Calu3 (cell line): Measurements from ENCODE around the gene HGF. TPM values are rescaled to one million over a fixed set of nuclear protein-coding genes. Genes with fewer than 3 reads are reported as not detected.

Source experiments
- BruUV-seq: library from RNA; stranded (reverse); fragments of 400-500 nt; replicated peaks from 2 replicates; lab custom pipeline; 2021; lab: Mats Ljungman, UMichigan
- CTCF ChIA-PET: fragments of 300-600 bp; sonication (Branson Sonifier 250); formaldehyde crosslinking; loops from one replicate; lab custom pipeline; 2022; ENCODE audit warnings: antibody characterized with exemption; lab: Charles Lee
- DNase-seq: peaks from one replicate; pipeline ENCODE4 v3.0.0; 2022
- H3K27ac Mint-ChIP-seq: one replicate; pipeline ENCODE4 v1.8.0; 2022; ENCODE audit warnings: mixed read lengths; ENCODE audit not compliant: unreplicated experiment
- H3K27me3 Mint-ChIP-seq: one replicate; pipeline ENCODE4 v1.8.0; 2022; ENCODE audit warnings: mixed read lengths; ENCODE audit not compliant: unreplicated experiment
- H3K36me3 Mint-ChIP-seq: one replicate; pipeline ENCODE4 v1.8.0; 2022; ENCODE audit warnings: mild to moderate bottlenecking, moderate library complexity, mixed read lengths; ENCODE audit not compliant: insufficient read depth, unreplicated experiment
- H3K4me1 Mint-ChIP-seq: one replicate; pipeline ENCODE4 v1.8.0; 2022; ENCODE audit warnings: mild to moderate bottlenecking, low read depth, mixed read lengths; ENCODE audit not compliant: unreplicated experiment
- H3K4me3 Mint-ChIP-seq: one replicate; pipeline ENCODE4 v1.8.0; 2022; ENCODE audit warnings: mild to moderate bottlenecking, low read depth, moderate library complexity, mixed read lengths; ENCODE audit not compliant: unreplicated experiment
- H3K9me3 Mint-ChIP-seq: one replicate; pipeline ENCODE4 v1.8.0; 2022; ENCODE audit warnings: low read depth, mixed read lengths; ENCODE audit not compliant: unreplicated experiment
- CTCF ChIP-seq: fragments of 200-600 bp; IDR thresholded peaks from one replicate; pipeline ENCODE4 v1.8.0; 2022; ENCODE audit warnings: antibody characterized with exemption; ENCODE audit not compliant: unreplicated experiment
- intact Hi-C: fragments of 100-400 bp; cut with micrococcal nuclease; formaldehyde crosslinking; loops from one replicate; pipeline ENCODE4 v1.10.0; 2022; ENCODE audit not compliant: unreplicated experiment
- total RNA-seq: library from RNA; stranded (reverse); gene quantifications from 2 replicates; pipeline ENCODE4 v1.2.3, GENCODE V29; 2022

HGF gene
- total RNA-seq, 1 experiment from 2014 or later: not detected

- TF ChIP-seq CTCF: no peak
- Mint-ChIP-seq H3K36me3 (no peaks in the 10 kb centered on the region), H3K27me3 (no peaks in the 10 kb centered on the region), H3K9me3 (no peaks in the 10 kb centered on the region), H3K4me3 (no peak overlapping the region), H3K4me1 (no peaks in the 10 kb centered on the region), H3K27ac (no peak overlapping the region)
- intact Hi-C loops: no loop called here
- no TSS peak for BruUV-seq
- CTCF ChIA-PET: no interaction called here
- DNase-seq: no peak
These were observed 77.5 kb downstream of the HGF start for GRCh38 chr7:81692146-81692905.

- H3K27me3 Mint-ChIP-seq: no peaks in the 10 kb centered on the region
These were observed 78.5 kb downstream of the HGF start for GRCh38 chr7:81691199-81691821.

GRCh38 chr7:81690688-81691087, 79.2 kb downstream of the HGF start:
- no peaks in the 10 kb centered on the region for H3K9me3 Mint-ChIP-seq
- H3K27me3 Mint-ChIP-seq: no peaks in the 10 kb centered on the region
- no TSS peak for BruUV-seq
- CTCF ChIA-PET: no interaction called here
- intact Hi-C loops: no loop called here
- TF ChIP-seq CTCF: no peak
- no peak overlapping the region for H3K4me3 Mint-ChIP-seq
- H3K27ac Mint-ChIP-seq: no peak overlapping the region
- DNase-seq: no peak
- no peaks in the 10 kb centered on the region for H3K4me1 Mint-ChIP-seq
- H3K36me3 Mint-ChIP-seq: no peaks in the 10 kb centered on the region

More at GRCh38 chr7:81691199-81691821, 78.5 kb downstream of the HGF start:
- TF ChIP-seq CTCF: no peak
- DNase-seq: no peak
- no TSS peak for BruUV-seq
- Mint-ChIP-seq H3K9me3 (no peaks in the 10 kb centered on the region), H3K27ac (no peak overlapping the region), H3K4me3 (no peak overlapping the region), H3K36me3 (no peaks in the 10 kb centered on the region), H3K4me1 (no peaks in the 10 kb centered on the region)
- intact Hi-C loops: no loop called here
- CTCF ChIA-PET: no interaction called here

GRCh38 chr7:81690251-81690650, 79.6 kb downstream of the HGF start:
- CTCF ChIA-PET: no interaction called here
- Mint-ChIP-seq H3K4me1 (peaks cover 4% of the 10 kb centered on the region), H3K36me3 (no peaks in the 10 kb centered on the region), H3K27me3 (no peaks in the 10 kb centered on the region), H3K4me3 (no peak overlapping the region), H3K27ac (no peak overlapping the region), H3K9me3 (no peaks in the 10 kb centered on the region)
- TF ChIP-seq CTCF: no peak
- no TSS peak for BruUV-seq
- DNase-seq: no peak
- intact Hi-C loops: no loop called here
